Skeletal muscle satellite cell (primary cell): ENCODE data around the gene WSB2.

Experiments
- H3K27me3 ChIP-seq: 2 replicates; pipeline ENCODE4 v1.7.0; 2013; ENCODE audit warnings: low read length; ENCODE audit not compliant: control insufficient read depth, insufficient read depth
- H3K36me3 ChIP-seq: 2 replicates; pipeline ENCODE4 v1.7.0; 2013; ENCODE audit warnings: mild to moderate bottlenecking, control low read depth, low read length; ENCODE audit not compliant: insufficient read depth
- H3K4me1 ChIP-seq: 2 replicates; pipeline ENCODE4 v1.7.0; 2013; ENCODE audit warnings: low read length; ENCODE audit not compliant: control insufficient read depth, insufficient read depth
- H3K4me2 ChIP-seq: 2 replicates; pipeline ENCODE4 v1.7.0; 2013; ENCODE audit warnings: mild to moderate bottlenecking, low read length
- H3K4me3 ChIP-seq: 2 replicates; pipeline ENCODE4 v1.7.0; 2013; ENCODE audit warnings: low read length
- H3K9ac ChIP-seq: 2 replicates; pipeline ENCODE4 v1.7.0; 2013; ENCODE audit warnings: mild to moderate bottlenecking, low read depth, low read length, moderate library complexity
- H3K9me3 ChIP-seq: replicated peaks from 2 replicates; pipeline ENCODE4 v1.7.0; 2013; ENCODE audit warnings: mild to moderate bottlenecking, control low read depth, low read length

The WSB2 gene

DNA sequence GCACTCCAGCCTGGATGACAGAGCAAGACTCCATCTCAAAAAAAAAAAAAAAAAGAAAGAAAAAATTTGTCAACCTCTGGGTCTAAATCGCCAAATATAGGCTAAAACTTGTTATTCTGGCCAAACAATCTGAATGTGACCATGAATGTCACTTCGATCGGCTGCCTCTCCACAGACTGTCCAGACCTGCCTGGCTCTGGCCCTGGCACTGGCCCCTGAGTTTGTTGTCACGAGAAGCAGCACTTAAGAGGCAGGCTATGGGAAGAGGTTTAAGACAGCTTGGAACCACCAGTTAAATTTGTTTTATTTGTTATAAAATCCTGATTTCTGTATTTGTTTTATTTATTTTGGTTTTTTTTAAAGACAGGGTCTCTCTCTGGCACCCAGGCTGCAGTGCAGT is 14.5 kb downstream of the WSB2 start:
- H3K9me3 ChIP-seq = no peaks in the 10 kb centered on the region
- H3K4me3 ChIP-seq = no peak overlapping the region
- no peak overlapping the region for H3K4me2 ChIP-seq
- H3K27me3 ChIP-seq = no peaks in the 10 kb centered on the region
- peaks cover 5% of the 10 kb centered on the region for H3K4me1 ChIP-seq
- H3K36me3 ChIP-seq = peaks cover 60% of the 10 kb centered on the region
- no peak overlapping the region for H3K9ac ChIP-seq

DNA sequence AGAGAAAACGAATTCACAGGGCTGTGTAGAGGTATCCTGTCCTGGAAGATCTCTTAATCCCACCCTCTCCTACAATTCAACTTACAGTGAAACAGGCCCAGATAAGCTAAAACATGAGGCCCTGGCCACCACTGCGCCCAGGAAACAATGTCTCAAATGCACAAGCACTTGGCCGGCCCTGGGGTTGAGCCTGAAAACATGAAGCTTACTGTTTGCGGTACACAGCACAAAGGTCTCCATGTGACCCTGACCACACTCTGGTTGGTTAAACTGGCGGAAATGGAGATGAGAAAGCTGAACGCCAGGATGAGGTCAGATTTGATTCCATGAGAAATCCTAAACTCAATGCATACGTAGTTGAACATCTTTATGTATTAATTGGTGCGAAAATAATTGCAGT is 16.4 kb downstream of the WSB2 start:
- no peaks in the 10 kb centered on the region for H3K4me1 ChIP-seq
- peaks cover 57% of the 10 kb centered on the region for H3K36me3 ChIP-seq
- H3K9ac ChIP-seq = no peak overlapping the region
- H3K27me3 ChIP-seq = no peaks in the 10 kb centered on the region
- H3K9me3 ChIP-seq = no peaks in the 10 kb centered on the region
- H3K4me3 ChIP-seq = no peak overlapping the region
- no peak overlapping the region for H3K4me2 ChIP-seq

DNA sequence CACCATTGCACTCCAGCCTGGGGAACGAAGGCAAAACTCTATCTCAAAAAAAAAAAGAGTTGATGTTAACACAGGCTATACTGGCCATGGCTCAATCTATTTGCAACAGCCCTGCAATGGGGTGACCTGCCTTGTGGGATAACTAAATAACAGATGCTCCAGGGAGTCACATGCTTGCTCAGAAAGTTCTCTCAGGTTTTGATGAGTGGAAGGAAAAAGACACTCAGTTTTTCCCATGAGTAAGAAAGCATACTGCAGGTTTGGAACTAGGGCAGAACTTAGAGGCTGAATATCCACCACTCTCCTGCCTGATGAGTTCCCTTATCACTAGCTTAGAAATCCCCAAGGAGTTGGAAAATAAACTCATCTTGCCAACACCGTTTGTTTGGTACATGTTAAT is 16.9 kb downstream of the WSB2 start:
- no peaks in the 10 kb centered on the region for H3K9me3 ChIP-seq
- H3K4me3 ChIP-seq = no peak overlapping the region
- H3K4me1 ChIP-seq = no peaks in the 10 kb centered on the region
- H3K9ac ChIP-seq = no peak overlapping the region
- no peaks in the 10 kb centered on the region for H3K27me3 ChIP-seq
- H3K36me3 ChIP-seq = peaks cover 60% of the 10 kb centered on the region
- H3K4me2 ChIP-seq = no peak overlapping the region

DNA sequence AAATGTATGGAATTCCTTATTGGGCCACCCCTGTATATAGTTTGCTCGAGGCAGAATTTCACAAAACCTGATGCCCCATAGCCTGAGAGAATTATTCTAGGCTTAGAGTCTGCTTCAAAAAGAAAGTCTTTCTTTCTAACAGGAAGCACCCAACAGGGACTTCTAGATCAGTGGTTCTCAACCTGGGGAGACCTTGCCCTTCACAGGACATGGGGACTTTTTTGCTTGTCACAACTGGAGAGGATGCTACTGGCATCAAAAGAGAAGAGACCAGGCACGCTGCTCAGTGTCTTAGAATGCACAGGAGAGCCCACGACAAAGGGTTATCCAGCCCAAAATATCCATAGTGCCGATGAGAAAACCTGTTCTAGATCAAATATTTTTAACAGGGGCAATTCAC is 18.9 kb downstream of the WSB2 start:
- no peaks in the 10 kb centered on the region for H3K9me3 ChIP-seq
- H3K36me3 ChIP-seq = peaks cover 64% of the 10 kb centered on the region
- no peaks in the 10 kb centered on the region for H3K4me1 ChIP-seq
- H3K9ac ChIP-seq = no peak overlapping the region
- no peak overlapping the region for H3K4me2 ChIP-seq
- H3K4me3 ChIP-seq = no peak overlapping the region
- no peaks in the 10 kb centered on the region for H3K27me3 ChIP-seq

DNA sequence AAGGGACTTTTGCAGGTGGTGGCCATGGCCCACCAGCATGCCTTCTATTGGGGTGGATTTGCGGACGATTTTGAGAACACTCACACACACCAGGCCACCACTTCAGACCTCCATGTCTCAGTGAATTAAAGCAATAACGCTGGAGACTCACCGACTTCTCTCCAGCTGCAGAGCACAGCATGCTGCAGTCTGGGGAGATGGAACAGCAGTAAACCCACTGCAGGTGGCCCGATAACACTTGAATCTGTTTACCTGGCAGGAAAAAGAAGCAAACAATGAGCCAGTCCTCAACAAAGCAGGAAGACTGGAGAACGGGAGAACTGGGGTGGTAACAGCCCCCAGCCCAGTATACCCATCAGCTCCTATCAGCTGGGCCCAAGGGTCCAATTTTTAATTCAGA is 22.8 kb downstream of the WSB2 start:
- Histone ChIP-seq H3K27me3 (no peaks in the 10 kb centered on the region), H3K4me1 (peaks cover 14% of the 10 kb centered on the region), H3K9ac (no peak overlapping the region), H3K4me3 (no peak overlapping the region), H3K36me3 (peaks cover 84% of the 10 kb centered on the region), H3K9me3 (no peaks in the 10 kb centered on the region), H3K4me2 (no peak overlapping the region)

DNA sequence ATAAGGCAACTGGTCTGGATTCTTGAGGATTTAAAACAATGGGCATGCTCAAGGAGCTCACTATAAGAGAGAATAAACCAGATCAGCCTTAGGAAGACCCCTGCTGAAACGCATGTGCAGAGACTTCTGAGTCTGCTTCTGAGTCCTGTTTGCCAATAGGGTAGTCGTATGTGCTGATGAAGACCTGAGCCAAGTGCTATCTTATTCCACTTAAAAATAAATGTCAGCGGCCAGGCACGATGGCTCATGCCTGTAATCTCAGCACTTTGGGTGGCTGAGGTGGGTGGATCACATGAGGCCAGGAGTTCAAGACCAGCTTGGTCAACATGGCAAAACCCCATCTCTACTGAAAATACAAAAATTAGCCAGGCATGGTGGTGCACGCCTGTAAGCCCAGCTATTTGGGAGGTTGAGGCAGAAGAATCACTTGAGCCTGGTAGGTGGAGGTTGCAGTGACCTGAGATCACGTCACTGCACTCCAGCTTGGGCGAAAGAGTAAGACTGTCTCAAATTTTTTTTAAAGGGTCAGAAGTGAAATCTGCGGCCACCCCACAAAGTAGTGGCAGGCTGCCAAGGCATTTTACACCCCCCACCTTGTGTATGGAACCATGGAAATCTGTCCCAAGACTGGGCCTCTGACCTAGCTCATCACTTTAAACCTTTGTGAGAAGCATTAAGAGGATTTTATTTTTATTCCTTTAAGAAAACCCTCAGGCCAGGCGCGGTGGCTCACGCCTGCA is 24.1 kb downstream of the WSB2 start:
- no peaks in the 10 kb centered on the region for H3K9me3 ChIP-seq
- no peak overlapping the region for H3K4me2 ChIP-seq
- no peaks in the 10 kb centered on the region for H3K27me3 ChIP-seq
- H3K36me3 ChIP-seq = peaks cover 84% of the 10 kb centered on the region
- H3K4me3 ChIP-seq = no peak overlapping the region
- H3K9ac ChIP-seq = no peak overlapping the region
- peaks cover 15% of the 10 kb centered on the region for H3K4me1 ChIP-seq

DNA sequence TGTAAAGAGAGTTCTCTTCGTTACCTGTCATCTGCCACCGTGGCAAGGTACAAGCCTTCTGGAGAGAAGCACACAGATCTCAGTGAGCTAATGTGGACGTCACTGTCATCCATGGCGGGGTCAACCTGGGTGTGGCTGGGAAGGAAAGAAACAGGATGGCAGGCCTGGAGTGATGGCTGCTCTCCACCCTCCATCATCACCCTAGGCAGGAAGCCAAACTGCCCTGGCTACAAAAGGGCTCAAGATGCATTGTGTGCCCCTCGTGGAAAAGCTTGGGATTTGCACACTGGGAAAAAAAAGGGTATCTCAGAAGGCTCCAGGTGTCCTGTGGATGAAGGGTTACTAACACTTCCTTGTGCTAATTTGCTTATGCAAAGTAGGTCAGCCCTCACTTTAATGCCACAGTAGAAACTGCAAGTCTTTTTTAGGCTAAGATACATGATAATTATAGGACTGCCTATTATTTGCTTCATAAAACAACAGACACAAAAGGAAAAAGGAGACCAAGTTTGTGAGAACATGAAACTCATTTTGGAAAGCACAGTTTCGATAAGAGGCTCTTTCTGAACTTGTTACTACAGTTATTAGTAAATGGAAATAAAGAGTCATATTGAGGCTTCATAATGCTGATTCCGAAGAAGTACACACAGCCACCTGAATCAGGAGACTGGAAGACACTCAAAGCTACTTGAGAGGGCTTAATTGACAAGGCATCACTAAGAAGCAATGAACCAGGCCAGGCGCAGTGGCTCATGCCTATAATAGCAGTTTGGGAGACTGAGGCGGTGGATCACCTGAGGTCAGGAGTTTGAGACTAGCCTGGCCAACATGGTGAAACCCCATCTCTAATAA is 25.6 kb downstream of the WSB2 start:
- Histone ChIP-seq H3K27me3 (no peaks in the 10 kb centered on the region), H3K36me3 (peaks cover 88% of the 10 kb centered on the region), H3K9ac (no peak overlapping the region), H3K4me2 (no peak overlapping the region), H3K9me3 (no peaks in the 10 kb centered on the region), H3K4me1 (peaks cover 15% of the 10 kb centered on the region), H3K4me3 (no peak overlapping the region)

DNA sequence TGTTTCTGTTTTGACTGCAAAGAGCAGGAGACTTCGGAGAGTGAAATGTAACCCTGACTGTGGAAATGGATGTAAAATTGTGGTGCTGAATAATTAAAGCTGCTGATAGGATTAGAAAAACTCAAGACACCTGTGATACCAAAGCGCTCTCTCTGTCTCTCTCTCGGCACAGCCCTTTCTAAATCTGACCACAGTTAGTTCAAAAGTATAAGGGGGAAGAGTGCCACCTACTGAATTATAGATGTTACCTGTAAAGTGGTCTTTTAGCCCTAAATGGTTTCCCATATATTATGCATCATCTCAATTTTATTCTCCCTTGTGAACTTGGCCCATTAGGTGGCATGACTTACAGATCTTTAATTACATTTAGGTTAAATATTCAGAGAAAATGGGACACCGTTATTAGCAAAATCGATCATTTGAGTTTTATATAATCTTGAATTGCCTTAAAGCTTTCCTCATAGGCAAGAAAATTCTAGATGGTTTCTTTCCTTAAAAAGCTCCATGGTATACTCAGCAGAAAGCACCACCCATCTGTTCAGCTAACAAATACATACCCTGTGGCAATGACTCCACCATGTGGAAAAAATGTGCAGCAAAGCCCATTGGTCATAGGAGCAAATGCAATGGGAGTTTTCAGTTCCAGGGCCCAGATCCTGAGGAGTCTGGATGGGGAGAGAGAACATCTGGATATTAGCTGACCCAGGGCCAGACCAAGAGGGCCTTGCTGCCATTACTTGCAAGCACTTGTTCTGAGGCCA is 26.4 kb downstream of the WSB2 start:
- peaks cover 92% of the 10 kb centered on the region for H3K36me3 ChIP-seq
- peaks cover 15% of the 10 kb centered on the region for H3K4me1 ChIP-seq

DNA sequence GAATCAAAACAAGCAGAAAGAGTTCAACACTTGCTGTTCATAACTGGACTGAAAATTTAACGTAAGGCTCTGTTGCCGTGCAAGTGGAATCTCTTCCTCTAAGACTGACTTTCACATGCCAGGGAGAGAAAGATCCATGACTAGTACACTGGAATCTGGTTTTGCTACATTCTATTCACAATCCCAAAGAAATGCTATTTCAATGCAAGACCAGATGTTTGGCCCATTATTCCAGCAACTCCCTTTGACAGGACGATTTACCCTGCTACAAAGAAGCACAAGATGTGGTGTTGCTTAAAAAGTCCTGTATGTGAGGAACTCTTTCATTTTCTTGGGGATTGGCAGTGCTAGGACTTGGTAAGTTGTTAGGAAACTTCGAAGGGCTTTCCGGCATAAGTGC is 27.1 kb downstream of the WSB2 start:
- no peaks in the 10 kb centered on the region for H3K27me3 ChIP-seq
- H3K36me3 ChIP-seq = peaks cover 91% of the 10 kb centered on the region
- H3K9me3 ChIP-seq = no peaks in the 10 kb centered on the region
- H3K4me1 ChIP-seq = peaks cover 15% of the 10 kb centered on the region
- H3K4me3 ChIP-seq = no peak overlapping the region
- H3K9ac ChIP-seq = no peak overlapping the region
- no peak overlapping the region for H3K4me2 ChIP-seq

More for the DNA sequence above, 26.4 kb downstream of the WSB2 start:
- Histone ChIP-seq H3K9ac (no peak overlapping the region), H3K9me3 (no peaks in the 10 kb centered on the region), H3K4me2 (no peak overlapping the region), H3K4me3 (no peak overlapping the region), H3K27me3 (no peaks in the 10 kb centered on the region)

DNA sequence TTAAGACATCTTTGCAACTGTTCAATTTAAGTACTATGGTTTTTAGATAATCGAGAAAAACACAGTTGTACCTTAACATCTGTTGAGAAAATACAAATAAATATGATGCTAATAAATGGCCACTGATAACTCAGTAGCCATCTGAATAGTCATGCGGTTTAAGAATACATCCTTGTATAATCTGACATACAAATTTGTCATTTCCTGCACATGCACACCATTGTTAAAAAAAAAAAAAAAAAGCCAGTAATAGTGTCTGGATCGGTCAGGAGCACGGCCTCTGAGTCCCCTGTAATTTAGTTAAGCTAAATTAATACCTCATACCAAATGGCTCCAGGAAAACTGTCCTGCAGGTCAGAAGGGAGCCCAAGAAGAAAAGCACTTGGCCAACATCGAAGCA is 27.7 kb downstream of the WSB2 start:
- no peak overlapping the region for H3K4me2 ChIP-seq
- no peaks in the 10 kb centered on the region for H3K9me3 ChIP-seq
- H3K36me3 ChIP-seq = peaks cover 95% of the 10 kb centered on the region
- H3K9ac ChIP-seq = no peak overlapping the region
- no peak overlapping the region for H3K4me3 ChIP-seq
- H3K27me3 ChIP-seq = no peaks in the 10 kb centered on the region
- peaks cover 15% of the 10 kb centered on the region for H3K4me1 ChIP-seq

DNA sequence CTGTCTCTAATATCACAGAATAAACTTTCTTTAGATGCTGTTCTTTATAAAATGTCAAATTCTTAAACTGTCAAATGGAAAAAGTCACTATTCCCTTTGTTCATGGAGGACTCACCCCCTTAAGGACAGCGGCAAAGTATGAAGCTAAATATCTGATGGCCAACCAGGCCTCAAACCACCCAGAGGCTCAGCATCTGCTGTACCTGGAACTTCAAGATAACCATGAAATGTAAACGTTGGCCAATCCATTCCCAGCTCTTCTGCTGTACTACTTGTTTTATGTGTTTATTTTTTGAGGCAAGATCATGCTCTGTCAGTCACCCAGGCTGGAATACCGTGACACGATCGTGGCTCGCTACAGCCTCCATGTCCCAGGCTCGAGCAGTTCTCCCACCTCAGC is 28.8 kb downstream of the WSB2 start:
- Histone ChIP-seq H3K36me3 (peaks cover 89% of the 10 kb centered on the region), H3K4me2 (no peak overlapping the region), H3K9me3 (no peaks in the 10 kb centered on the region), H3K27me3 (no peaks in the 10 kb centered on the region), H3K4me1 (peaks cover 15% of the 10 kb centered on the region), H3K4me3 (no peak overlapping the region), H3K9ac (no peak overlapping the region)
